ENCODE data around the gene PCSK4. TPM values are rescaled to one million over a fixed set of nuclear protein-coding genes. Genes with fewer than 3 reads are reported as not detected.

Gene PCSK4
- total and polyA plus RNA-seq, 2 of the 13 experiments (the other 11 are each of a cell fraction or from before 2014, with no cell fraction given) = 2.0 to 2.7 TPM

DNA sequence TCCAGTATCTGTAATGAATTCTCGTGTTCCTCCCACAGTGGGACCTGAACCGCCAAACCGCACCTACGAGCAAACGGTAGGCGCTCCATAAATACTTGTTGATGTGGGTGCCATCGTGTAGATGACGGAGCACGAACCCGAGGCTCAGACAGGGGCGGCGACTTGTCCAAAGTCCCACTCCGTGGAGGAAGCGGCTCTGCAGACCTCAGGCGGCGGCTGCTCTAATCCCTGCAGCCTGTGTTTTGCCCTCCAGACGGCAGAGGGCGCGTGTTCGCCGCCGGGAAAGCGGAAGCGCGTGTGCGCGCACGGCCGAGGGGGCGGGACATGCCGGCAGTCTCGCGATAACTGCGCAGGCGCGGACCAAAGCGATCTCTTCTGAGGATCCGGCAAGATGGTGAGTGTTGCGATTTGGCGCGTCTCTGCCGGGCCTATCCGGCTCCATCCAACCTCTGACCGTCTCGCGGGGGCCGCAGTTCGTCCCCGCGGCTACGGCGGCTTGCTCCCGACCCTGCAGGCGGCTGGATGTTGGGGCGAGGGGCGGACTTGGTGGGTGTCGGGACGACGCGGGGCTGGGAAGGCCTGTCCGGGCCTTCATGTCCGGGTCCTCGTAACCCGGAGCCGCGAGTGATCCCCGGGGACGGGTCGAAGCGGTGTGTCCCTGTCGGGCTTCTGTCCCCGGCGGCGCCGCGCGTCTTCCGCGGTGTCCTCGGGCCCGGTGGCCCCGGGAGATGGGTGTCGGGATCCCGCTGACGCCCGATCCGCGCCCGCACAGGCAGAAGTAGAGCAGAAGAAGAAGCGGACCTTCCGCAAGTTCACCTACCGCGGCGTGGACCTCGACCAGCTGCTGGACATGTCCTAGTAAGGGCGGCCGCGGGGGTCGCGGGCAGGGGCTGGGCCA, 51.9 kb downstream of the PCSK4 start, which contains the start of gene RPS15 (continued):
- TF ChIP-seq, protein P1, sequence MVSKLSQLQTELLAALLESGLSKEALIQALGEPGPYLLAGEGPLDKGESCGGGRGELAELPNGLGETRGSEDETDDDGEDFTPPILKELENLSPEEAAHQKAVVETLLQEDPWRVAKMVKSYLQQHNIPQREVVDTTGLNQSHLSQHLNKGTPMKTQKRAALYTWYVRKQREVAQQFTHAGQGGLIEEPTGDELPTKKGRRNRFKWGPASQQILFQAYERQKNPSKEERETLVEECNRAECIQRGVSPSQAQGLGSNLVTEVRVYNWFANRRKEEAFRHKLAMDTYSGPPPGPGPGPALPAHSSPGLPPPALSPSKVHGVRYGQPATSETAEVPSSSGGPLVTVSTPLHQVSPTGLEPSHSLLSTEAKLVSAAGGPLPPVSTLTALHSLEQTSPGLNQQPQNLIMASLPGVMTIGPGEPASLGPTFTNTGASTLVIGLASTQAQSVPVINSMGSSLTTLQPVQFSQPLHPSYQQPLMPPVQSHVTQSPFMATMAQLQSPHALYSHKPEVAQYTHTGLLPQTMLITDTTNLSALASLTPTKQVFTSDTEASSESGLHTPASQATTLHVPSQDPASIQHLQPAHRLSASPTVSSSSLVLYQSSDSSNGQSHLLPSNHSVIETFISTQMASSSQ (IDR thresholded peaks at IDR 0.05; ENCODE audit: low read depth) = no peak
- TF ChIP-seq, protein P1 (CRISPR knock-in tag; IDR thresholded peaks at IDR 0.05; ENCODE audit: borderline replicate concordance) = peak; percentile 85; the same call in 1 of the 2 replicates
- TF ChIP-seq NRL (CRISPR knock-in tag; IDR thresholded peaks at IDR 0.05; ENCODE audit: borderline replicate concordance) (peak; percentile 97; the same call in 1 of the 2 replicates), NR2F6 (IDR thresholded peaks at IDR 0.05) (no peak; the same call in 1 of the 2 replicates), NR2F6 (CRISPR knock-in tag; IDR thresholded peaks at IDR 0.05) (peak; percentile 90), ZNF670 (CRISPR knock-in tag; IDR thresholded peaks at IDR 0.05; ENCODE audit: borderline replicate concordance) (peak; percentile 96), ZNF292 (CRISPR knock-in tag; IDR thresholded peaks at IDR 0.05; ENCODE audit: borderline replicate concordance, low read depth) (peak; percentile 51; the same call in 1 of the 2 replicates), MXD4 (CRISPR knock-in tag; IDR thresholded peaks at IDR 0.05) (peak; percentile 97), HMG20B (CRISPR knock-in tag; conservative IDR thresholded peaks at IDR 0.05) (peak; percentile 60; the same call in 1 of the 2 replicates), FOXK2 (IDR thresholded peaks at IDR 0.05) (peak; percentile 60; the same call in 1 of the 2 replicates), KDM2A (CRISPR knock-in tag; IDR thresholded peaks at IDR 0.05; ENCODE audit: borderline replicate concordance, low read depth) (peak; percentile 99), SALL2 (CRISPR knock-in tag; IDR thresholded peaks at IDR 0.05) (peak; percentile 99), ZNF674 (CRISPR knock-in tag; IDR thresholded peaks at IDR 0.05; ENCODE audit: low read depth) (0 out of 2 replicates have a peak, but pooled peaks have one; percentile 52)
- TF ChIP-seq, protein P2, sequence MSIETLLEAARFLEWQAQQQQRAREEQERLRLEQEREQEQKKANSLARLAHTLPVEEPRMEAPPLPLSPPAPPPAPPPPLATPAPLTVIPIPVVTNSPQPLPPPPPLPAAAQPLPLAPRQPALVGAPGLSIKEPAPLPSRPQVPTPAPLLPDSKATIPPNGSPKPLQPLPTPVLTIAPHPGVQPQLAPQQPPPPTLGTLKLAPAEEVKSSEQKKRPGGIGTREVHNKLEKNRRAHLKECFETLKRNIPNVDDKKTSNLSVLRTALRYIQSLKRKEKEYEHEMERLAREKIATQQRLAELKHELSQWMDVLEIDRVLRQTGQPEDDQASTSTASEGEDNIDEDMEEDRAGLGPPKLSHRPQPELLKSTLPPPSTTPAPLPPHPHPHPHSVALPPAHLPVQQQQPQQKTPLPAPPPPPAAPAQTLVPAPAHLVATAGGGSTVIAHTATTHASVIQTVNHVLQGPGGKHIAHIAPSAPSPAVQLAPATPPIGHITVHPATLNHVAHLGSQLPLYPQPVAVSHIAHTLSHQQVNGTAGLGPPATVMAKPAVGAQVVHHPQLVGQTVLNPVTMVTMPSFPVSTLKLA (IDR thresholded peaks at IDR 0.05) = peak; percentile 80
- TF ChIP-seq, protein P3, sequence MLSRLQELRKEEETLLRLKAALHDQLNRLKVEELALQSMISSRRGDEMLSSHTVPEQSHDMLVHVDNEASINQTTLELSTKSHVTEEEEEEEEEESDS (CRISPR knock-in tag; IDR thresholded peaks at IDR 0.05; ENCODE audit: borderline replicate concordance) = no peak
- TF ChIP-seq, protein P4, sequence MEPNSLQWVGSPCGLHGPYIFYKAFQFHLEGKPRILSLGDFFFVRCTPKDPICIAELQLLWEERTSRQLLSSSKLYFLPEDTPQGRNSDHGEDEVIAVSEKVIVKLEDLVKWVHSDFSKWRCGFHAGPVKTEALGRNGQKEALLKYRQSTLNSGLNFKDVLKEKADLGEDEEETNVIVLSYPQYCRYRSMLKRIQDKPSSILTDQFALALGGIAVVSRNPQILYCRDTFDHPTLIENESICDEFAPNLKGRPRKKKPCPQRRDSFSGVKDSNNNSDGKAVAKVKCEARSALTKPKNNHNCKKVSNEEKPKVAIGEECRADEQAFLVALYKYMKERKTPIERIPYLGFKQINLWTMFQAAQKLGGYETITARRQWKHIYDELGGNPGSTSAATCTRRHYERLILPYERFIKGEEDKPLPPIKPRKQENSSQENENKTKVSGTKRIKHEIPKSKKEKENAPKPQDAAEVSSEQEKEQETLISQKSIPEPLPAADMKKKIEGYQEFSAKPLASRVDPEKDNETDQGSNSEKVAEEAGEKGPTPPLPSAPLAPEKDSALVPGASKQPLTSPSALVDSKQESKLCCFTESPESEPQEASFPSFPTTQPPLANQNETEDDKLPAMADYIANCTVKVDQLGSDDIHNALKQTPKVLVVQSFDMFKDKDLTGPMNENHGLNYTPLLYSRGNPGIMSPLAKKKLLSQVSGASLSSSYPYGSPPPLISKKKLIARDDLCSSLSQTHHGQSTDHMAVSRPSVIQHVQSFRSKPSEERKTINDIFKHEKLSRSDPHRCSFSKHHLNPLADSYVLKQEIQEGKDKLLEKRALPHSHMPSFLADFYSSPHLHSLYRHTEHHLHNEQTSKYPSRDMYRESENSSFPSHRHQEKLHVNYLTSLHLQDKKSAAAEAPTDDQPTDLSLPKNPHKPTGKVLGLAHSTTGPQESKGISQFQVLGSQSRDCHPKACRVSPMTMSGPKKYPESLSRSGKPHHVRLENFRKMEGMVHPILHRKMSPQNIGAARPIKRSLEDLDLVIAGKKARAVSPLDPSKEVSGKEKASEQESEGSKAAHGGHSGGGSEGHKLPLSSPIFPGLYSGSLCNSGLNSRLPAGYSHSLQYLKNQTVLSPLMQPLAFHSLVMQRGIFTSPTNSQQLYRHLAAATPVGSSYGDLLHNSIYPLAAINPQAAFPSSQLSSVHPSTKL (CRISPR knock-in tag; IDR thresholded peaks at IDR 0.05) = 0 out of 2 replicates have a peak, but pooled peaks have one; percentile 63
- TF ChIP-seq, protein P5, sequence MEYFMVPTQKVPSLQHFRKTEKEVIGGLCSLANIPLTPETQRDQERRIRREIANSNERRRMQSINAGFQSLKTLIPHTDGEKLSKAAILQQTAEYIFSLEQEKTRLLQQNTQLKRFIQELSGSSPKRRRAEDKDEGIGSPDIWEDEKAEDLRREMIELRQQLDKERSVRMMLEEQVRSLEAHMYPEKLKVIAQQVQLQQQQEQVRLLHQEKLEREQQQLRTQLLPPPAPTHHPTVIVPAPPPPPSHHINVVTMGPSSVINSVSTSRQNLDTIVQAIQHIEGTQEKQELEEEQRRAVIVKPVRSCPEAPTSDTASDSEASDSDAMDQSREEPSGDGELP (IDR thresholded peaks at IDR 0.05; ENCODE audit: borderline replicate concordance, low read depth) = peak; percentile 55; the same call in 1 of the 2 replicates

All from HepG2 (cell line).